Chondrocyte (in vitro differentiated cells): ENCODE measurements around the gene SETMAR. TPM values are rescaled to one million over a fixed set of nuclear protein-coding genes. Genes with fewer than 3 reads are reported as not detected.

Experiments
- DNase-seq: peaks from one replicate; pipeline ENCODE4 v3.0.0; 2021; ENCODE audit warnings: mixed read lengths, low spot score
- H3K27ac Mint-ChIP-seq: one replicate; pipeline ENCODE4 v1.8.0; 2021; ENCODE audit warnings: mild to moderate bottlenecking, moderate library complexity, mixed read lengths; ENCODE audit not compliant: unreplicated experiment
- H3K27me3 Mint-ChIP-seq: 2 replicates; pipeline ENCODE4 v1.8.0; 2021; ENCODE audit warnings: low read depth, mixed read lengths
- H3K36me3 Mint-ChIP-seq: 2 replicates; pipeline ENCODE4 v1.8.0; 2021; ENCODE audit warnings: low read depth, mixed read lengths
- H3K4me1 Mint-ChIP-seq: 2 replicates; pipeline ENCODE4 v1.8.0; 2021; ENCODE audit warnings: low read depth, mild to moderate bottlenecking, mixed read lengths
- H3K4me3 Mint-ChIP-seq: one replicate; pipeline ENCODE4 v1.8.0; 2021; ENCODE audit warnings: mild to moderate bottlenecking, moderate library complexity, mixed read lengths; ENCODE audit not compliant: unreplicated experiment
- H3K9me3 Mint-ChIP-seq: 2 replicates; pipeline ENCODE4 v1.8.0; 2021; ENCODE audit warnings: low read depth, mixed read lengths
- long read RNA-seq: library from polyadenylated mRNA; stranded (forward); transcript quantifications from one replicate; pipeline ENCODE4 v2.0.0, GENCODE V29; 2021
- total RNA-seq: library from RNA; stranded (reverse); gene quantifications from 3 replicates; pipeline ENCODE4 v1.2.1, GENCODE V29; 2021
- TF ChIP-seq, protein P1 (sequence below): fragments of 200-600 bp; sonication (generic); IDR thresholded peaks from 2 replicates; pipeline ENCODE4 v1.5.0; 2021; ENCODE audit warnings: antibody characterized with exemption, mild to moderate bottlenecking, moderate library complexity

SETMAR gene
- 11.0 to 16.6 TPM (median 13.1 TPM) in 3 replicates for total RNA-seq
- long read RNA-seq, partial matches to known transcripts, result 0 of 12 reads
- long read RNA-seq, other reads (novel, unspliced or antisense), result 5 of 12 reads

DNA sequence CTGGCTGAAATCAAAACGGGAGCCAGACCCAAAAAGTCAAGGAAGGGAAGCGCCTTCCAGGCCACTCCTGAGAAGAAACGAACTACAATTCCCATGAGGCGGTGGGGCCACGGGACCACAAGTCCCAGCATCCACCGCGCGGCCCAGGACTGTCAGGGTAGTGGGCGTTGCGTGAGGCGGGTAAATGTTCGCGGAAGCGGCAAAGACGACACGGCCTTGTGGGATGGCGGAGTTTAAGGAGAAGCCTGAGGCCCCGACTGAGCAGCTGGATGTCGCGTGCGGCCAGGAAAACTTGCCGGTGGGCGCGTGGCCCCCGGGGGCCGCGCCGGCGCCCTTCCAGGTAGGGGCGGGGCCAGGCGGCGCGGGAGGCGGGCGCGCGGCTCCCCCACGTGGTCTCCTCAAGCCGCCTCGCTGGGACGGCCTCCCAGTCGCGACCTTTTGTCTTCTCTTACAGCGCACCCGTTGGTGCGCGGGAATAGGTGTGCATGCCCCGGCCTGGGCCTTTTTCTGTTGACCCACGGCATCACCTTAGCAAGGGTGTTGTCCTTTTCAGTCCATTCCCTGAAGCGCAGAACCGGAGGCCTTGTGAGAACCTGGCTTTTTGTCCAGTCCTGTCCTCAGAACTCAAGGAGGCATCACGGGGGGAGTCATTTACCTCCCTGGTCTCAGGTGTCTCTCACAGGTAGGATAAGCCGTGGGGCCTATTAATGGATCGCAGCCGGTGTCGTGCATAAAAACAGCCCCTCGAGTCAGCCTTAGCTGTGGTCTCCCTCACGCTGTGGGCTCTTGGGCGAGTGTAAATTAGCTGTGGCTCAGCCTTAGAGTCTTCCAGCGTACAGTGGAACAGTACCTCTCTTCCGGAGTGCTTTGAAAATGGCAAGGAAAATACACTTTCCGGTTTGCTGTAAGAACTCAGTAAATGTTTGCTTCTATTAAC lies at the start of gene SETMAR:
Gene SETMAR, plus strand, starts transcription at position 183 of the 937 bp plus-strand sequence. Its CDS starts 2 bp downstream, at position 185.
- Mint-ChIP-seq H3K4me1 (peaks cover 41% of the 10 kb centered on the region), H3K4me3 (peak within 1 kb of the TSS; percentile 86), H3K9me3 (no peaks in the 10 kb centered on the region), H3K27ac (peak within 1 kb of the TSS; percentile 94), H3K27me3 (no peaks in the 10 kb centered on the region), H3K36me3 (peaks cover 1% of the 10 kb centered on the region)
- DNase-seq, result peak; percentile 95
- TF ChIP-seq, protein P1, sequence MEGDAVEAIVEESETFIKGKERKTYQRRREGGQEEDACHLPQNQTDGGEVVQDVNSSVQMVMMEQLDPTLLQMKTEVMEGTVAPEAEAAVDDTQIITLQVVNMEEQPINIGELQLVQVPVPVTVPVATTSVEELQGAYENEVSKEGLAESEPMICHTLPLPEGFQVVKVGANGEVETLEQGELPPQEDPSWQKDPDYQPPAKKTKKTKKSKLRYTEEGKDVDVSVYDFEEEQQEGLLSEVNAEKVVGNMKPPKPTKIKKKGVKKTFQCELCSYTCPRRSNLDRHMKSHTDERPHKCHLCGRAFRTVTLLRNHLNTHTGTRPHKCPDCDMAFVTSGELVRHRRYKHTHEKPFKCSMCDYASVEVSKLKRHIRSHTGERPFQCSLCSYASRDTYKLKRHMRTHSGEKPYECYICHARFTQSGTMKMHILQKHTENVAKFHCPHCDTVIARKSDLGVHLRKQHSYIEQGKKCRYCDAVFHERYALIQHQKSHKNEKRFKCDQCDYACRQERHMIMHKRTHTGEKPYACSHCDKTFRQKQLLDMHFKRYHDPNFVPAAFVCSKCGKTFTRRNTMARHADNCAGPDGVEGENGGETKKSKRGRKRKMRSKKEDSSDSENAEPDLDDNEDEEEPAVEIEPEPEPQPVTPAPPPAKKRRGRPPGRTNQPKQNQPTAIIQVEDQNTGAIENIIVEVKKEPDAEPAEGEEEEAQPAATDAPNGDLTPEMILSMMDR, result peak; percentile 11

DNA sequence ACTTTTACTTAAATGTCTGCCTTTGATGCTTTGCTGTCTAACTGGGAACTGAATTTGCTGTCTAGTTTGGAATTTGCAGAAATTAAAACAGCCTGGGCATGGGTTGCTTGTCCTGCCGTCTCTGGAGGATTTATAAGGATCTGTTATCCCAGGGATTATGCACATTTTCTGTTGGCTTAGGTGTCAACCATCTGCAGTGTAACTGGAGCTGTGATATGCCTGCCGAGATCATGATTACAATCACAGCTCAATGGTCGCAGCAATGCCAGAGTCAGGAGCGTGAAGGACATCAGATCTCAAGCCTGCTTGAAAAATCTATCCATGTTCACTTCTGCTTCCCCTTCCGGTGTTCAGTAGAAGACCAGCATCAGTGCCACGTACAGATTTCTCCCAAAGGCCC lies 41.8 kb upstream of the SETMAR start:
- H3K36me3 Mint-ChIP-seq, result no peaks in the 10 kb centered on the region
- H3K4me3 Mint-ChIP-seq, result no peak overlapping the region
- H3K27me3 Mint-ChIP-seq, result no peaks in the 10 kb centered on the region
- no peaks in the 10 kb centered on the region for H3K4me1 Mint-ChIP-seq
- H3K27ac Mint-ChIP-seq, result no peak overlapping the region
- no peak for DNase-seq
- H3K9me3 Mint-ChIP-seq, result no peaks in the 10 kb centered on the region
- TF ChIP-seq, protein P1, result no peak

- Mint-ChIP-seq H3K9me3 (no peaks in the 10 kb centered on the region), H3K27ac (no peak overlapping the region), H3K4me1 (no peaks in the 10 kb centered on the region), H3K4me3 (no peak overlapping the region), H3K27me3 (no peaks in the 10 kb centered on the region), H3K36me3 (peaks cover 1% of the 10 kb centered on the region)
- TF ChIP-seq, protein P1, result no peak
- DNase-seq, result no peak
Observed at GRCh38 chr3:4264040-4264439, 39.1 kb upstream of the SETMAR start.

GRCh38 chr3:4270720-4271119 lies 32.4 kb upstream of the SETMAR start:
- H3K27me3 Mint-ChIP-seq, result peaks cover 15% of the 10 kb centered on the region
- no peak overlapping the region for H3K4me3 Mint-ChIP-seq
- TF ChIP-seq, protein P1, result no peak

DNA sequence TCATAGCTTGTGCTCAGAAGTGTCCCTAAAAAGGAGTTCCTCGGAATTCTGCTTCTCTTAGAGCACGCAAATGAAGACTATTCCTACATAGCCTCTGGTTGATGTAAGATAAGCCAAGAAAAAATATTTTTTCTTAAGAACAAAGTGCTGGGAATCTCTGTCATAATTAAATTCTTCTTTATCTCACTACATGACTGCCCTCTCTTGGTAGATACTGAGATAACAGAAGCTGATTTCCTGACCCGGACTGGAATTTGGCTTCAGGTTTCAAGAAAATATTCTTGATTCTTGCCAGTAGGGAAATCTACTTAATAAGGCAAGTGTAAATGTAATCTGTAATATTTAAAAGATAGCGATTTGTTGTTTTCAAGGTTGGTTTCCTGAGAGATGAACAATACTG lies 31.3 kb upstream of the SETMAR start:
- no peaks in the 10 kb centered on the region for H3K9me3 Mint-ChIP-seq
- H3K27me3 Mint-ChIP-seq, result peaks cover 16% of the 10 kb centered on the region
- peaks cover 1% of the 10 kb centered on the region for H3K36me3 Mint-ChIP-seq
- TF ChIP-seq, protein P1, result peak; percentile 84
- no peak for DNase-seq
- no peaks in the 10 kb centered on the region for H3K4me1 Mint-ChIP-seq
- no peak overlapping the region for H3K4me3 Mint-ChIP-seq
- H3K27ac Mint-ChIP-seq, result no peak overlapping the region

More at GRCh38 chr3:4270720-4271119, 32.4 kb upstream of the SETMAR start:
- Mint-ChIP-seq H3K27ac (no peak overlapping the region), H3K36me3 (peaks cover 1% of the 10 kb centered on the region), H3K9me3 (no peaks in the 10 kb centered on the region), H3K4me1 (no peaks in the 10 kb centered on the region)
- no peak for DNase-seq
